DMS 273 treated with DMSO at 0.1 percent for 48 hours (cell line): Measurements from ENCODE around the gene CACNB4.

Experiments
- DNase-seq: peaks from one replicate; lab custom pipeline; 2025; lab: John Stamatoyannopoulos, UW

Gene CACNB4

DNA sequence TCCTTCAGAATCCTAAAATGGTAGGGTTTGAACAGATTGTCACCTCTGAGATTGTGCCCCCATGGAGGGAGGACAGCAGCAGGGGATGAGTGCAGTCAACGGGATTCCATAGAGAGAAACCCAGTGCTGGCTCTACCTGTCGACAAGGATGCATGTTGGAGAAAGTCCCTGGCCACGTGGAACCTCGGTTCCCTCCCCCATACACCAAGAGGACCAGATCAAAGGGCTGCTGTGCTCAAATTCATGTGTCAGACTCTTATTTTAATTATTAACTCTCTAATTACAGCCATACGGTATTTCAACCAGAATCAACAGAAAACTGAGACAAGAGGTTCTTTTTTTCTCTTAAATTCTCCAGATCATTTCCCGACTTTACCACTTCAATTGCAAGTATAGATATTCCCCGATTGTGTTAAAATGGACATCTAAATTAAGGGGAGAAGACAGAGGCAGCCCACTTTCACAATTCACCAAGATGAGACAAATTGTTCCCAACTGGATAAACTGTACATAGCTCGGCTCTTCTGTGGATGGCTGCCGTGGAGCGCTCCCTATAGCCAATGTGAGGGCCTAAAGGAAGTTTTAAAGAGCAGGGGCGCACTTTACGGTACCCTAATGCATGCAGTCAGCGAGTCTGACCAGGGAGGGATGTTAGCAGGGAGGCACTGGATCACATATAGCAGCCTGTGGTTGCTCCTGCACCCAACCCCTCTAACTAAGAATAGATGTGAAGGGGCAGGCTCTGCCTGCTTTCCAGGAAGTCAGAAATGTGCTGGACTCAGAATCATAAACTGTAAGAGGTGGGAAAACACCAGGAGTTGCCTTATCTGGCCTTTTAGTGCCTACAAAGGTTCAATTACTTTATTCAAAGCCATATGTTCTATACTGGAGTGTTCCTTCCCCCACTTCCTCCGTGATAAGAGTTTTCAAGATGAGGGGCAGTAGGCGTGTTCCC is 123.1 kb downstream of the CACNB4 start:
- DNase-seq: no peak

DNA sequence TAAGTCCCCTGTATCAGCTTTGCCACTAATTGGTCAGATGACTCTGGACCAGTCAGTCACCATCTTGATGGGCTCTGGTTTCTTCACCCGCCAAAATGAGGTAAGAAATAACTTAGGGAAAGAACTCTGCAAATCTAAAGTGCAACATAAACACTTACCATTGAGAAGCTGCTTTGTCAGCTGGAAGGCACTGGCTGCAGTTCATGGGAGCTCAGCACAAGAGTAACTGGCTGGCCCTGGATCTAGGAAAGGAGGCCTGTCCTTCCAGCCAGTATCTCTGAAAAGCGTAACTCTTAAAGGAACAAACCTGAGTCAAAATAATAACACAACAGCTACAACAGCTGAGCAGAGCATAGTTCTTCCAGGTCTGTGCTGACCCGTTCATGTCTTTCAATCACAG is 123.9 kb downstream of the CACNB4 start:
- no peak for DNase-seq

DNA sequence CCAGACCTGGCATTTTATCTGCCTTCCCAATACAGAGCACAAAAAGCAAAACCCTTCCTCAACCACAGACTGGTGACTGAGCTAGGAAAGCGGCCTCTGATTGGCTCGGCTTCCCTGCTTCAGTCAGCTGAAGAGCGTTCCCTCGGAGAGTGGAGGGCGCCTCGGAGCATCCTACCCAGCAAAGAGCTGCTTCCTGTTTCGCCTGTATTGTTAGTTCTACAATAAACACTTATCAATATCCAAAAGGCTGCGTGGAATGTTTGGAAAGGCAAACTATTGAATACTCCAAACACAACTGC is 125.0 kb downstream of the CACNB4 start:
- DNase-seq: peak; percentile 27

DNA sequence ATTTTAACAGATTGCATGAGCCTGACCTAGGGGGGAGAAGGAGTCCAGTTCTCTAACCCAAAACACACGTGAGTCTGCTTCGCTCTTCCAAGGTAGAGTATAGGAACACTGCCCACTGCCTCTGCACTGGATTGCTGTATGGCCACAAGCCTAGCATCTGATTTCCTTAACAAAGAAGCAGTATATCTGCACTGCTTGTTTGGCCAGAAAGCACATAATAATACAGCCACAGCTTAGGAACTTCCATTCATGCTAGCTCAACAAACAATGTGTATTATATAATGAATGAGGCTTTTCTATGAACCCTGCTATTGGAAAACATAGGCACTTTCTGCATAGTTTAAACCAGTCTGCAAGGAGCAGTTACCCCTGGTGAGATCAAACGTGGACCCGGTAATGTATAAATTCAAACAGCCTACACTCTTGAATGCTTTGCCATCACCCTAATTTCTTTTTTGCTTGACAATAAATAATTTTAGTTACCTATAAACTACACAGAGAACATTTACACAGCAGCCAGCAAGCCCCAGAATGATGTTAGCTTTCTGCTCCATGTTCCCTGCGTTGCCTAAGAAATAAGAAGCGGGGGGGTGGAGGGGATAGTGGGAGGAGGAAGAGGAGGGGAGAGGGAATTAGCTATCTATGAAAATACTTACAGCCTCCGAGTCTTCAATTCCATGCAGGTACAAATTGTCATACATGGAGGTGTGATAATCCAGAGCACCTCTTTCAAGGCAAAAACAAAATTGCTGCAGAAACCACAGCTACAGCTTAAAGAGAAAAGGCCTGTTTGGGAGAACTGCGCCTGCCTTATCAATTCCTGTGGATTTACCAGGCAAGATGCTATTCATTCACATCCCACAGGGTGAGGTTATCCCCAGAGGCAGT is 125.6 kb downstream of the CACNB4 start:
- DNase-seq: no peak

DNA sequence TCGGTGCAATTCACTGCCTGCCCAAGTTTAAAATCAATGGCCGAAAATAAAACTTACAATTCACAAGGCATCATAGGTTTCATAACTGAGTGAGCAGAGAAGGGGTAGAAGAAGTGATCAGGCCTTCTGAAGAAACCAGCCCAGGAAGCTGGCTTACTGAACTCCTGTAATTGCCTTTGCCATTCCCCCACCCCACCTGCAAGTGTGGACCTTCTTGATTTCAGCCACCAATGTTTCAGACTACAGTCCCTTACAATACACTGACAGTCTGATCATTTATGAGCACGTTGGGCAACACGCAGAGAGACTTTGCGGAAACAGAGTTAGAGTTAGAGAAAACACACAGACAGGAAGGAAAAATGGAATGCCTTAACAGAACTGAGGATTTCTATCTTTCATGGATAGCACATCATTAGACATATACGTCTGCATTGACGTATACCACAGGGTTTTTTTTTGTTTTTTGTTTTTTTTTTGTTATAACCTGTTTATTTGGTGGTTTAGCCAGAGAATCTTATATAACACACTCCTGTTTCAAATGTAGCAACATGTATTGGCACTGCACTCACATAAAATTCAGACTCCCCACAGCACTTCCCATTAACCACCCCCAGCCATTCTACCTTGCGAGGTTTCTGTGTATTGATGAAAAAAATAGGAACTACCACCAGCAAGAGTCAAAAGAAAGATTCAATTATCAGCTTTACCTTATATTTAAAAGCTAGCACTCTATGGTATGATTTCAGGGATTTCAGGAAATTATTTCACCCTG is 126.4 kb downstream of the CACNB4 start:
- DNase-seq: no peak

DNA sequence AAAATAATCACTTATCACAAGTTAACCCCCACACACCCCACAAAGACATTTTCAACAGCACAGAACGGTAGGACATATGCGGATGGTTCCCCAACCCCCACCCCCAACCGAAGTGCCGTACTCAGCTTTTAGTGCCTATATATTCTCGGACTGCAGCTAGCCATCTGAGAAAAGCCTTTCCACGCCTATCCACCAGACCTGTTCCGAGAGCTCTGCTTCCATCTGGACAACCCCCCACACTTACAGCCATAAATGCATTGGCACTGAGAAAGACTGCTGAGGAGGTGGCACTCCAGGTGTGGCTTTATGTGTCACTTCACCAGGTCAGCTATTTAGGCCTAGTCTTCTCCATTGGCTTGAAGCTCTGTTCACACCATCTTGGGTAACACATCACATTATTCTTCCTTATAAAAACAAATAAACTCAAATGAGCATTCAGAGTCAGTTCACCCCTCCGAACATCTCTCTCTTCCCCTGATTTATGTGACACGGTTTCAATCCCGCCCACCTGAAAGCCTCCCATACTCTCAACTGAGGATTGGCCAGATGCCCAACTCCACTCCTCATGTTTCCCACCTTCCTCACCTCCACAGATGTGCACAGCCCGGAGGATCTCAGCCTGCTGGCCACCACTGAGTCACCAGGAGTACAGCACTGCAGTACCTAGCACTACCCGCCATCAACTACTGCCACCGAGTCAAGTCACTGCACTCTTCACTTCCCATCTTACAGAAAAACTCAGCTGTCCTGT is 127.4 kb downstream of the CACNB4 start:
- DNase-seq: no peak

DNA sequence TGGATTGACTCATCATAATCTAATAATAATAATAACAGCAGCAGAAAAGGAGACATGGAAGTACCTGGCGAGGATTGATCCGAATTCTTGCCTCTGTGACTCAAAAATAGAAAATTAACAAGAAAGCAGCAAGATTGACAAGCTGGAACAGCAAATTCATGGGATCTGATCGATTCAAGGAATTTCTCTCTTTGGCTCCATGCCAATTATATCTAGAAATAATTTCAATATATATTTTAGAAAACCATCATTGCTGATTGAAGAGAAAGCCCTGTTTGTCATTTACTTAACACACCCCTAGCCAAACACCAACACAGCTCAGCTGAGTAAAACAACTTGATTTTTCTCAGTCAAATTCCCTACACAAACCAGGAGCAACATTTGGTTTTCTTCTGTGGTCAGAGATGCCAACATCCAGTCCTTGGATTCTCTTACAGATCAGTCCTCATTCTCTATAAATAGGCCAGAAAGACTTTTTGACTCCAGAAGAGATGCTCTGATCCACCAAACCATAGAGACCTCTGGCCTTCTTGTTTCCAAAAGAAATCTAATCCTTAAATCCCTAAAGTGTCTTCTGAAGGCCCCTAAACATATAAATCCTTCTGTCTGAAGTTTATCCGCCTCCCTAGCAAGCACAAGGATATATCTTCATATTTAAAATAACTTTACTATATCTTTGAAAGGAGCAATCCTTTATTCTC is 129.9 kb downstream of the CACNB4 start:
- no peak for DNase-seq

DNA sequence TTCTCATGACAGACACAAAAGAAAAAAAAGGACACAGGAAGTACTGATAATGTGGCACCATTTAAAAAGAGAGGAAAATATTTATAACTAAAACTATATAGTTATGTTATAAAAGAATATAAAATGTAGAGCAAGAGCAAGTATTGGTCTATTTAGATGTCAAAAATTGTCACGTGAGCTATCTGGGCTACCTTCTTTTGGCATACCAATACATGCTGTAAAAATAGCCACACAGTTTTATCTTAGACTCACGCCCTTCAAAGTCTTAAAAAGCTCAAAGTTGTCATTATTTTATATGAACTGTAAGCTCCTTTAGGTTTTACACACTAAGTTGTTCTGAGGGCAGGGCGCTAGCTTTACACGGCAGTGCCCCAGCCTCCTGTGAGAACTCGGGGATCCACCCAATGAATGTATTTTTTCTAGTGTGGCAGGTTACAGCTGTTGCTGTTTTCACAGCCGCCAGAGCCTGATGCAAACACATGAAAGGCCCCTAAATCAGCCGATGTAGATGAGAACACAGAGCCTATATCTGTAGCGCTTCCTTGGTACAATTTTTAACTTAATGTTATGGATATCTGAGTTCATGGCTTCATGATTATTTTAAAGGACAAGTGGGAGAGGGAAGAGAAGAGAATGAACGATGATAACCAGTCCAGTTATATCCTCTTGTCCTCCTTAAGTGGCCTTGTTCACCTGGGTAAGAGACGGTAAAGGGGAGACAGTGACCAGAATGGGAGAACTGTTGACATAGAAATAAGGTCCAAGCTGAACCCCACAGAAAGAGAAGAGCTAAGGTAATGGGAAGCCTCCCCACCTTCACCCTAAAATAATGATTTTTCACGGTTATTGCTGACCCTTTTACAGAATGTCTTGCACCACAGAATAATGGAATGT is 130.8 kb downstream of the CACNB4 start:
- no peak for DNase-seq

DNA sequence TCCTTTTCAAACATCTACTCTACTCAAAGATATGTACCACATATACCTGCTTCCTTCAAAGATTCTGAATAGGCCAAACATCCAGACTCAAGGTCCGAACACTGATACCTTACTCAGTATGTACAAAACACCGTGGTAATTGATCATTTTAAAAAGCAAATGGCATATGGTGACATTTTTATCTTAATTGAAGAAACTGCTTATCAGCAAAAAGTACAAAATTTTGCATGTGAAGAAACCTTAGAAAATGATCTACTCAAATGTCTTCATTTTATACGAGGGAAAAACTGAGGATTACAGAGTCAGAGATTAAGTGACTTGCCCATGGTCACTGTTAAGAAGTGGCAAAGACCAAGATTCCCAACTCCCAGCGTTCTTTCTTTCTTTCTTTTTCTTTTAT is 133.0 kb downstream of the CACNB4 start:
- DNase-seq: no peak

DNA sequence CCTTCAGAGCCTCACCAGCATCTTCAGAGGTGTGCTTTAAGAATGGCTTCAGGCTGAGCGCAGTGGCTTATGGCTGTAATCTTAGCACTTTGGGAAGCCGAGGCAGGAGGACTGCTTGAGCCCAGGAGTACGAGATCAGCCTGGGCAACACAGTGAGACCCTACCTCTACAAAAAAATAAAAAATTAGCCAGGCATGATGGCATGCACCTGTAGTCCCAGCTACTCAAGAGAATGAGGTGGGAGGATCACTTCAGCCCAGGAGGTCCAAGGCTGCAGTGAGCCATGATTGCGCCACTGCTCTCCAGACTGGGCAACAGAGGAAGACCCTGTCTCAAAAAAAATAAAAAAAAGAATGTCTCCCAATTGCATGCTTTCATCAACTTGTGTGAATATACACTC is 137.3 kb downstream of the CACNB4 start:
- no peak for DNase-seq

DNA sequence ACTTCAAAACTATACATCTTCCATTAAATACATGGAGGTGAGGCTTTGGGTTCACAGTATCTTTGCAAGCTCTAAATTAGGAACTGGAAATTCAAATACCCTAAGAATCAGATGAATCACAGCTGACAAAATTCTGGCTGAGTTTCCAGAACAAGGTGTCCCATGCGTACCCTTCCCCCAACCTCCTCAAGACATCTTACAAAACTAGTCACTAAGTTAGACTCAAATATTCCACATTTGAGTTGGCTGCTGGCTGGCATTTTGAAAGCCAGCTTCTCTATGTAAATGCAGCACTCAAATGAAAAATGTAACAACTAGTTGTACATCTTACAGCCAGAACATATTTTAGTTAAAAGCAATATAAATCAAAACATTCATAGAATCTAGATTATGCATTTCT is 139.6 kb downstream of the CACNB4 start:
- DNase-seq: no peak

DNA sequence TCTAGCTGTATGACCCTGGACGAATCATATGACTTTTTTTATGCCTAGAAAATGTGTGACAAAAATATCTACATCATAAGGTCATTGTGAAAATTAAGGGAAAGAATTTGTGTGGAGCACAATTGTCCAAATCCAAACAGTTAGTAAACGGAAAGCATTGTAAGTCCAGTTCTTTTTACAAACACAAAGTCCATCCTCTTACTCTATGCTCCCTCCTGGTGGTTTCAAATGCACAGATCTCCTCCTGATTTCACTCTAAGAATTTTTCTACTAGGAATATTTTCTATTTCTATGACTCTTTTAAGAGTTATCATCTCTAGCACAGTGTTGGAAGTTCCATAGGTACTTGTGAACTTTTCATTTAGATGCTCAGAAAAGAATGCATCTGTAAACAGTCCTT is 145.4 kb downstream of the CACNB4 start:
- no peak for DNase-seq

DNA sequence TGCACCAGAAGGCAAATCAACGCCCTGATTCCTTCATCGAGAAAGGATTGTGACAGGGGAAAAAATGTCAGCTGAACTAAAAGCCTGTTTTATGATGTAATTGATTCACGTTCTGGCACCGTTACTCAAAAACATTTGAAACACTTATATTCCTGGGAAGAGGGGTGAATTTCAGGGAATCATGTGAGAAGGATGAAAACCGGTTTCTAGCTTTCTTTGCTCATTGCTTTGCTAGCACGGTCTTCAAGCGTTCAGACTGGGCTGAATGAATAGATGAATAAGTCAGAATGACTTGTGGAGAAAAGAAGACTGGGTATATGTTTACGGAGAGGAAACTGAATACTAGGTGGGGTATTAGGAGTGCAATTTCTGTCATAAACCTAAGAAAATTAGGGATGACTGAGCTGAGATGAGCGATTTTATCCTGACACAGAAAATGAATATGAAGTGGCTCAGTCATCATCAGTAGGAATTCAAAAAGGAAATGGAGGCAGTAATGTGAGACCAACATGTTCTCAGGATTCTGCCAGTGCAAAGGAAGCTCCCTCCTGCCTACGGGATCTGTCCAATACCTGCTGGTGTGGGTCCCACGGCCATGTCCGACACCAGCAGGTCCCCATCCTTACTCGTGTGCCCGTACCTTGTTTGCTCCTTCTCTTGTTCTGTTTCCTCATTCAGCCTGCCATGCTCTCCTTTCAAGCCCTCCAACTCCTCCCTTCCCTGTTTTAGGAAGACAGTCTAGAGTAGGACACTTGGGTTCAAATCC is 146.0 kb downstream of the CACNB4 start:
- DNase-seq: no peak

DNA sequence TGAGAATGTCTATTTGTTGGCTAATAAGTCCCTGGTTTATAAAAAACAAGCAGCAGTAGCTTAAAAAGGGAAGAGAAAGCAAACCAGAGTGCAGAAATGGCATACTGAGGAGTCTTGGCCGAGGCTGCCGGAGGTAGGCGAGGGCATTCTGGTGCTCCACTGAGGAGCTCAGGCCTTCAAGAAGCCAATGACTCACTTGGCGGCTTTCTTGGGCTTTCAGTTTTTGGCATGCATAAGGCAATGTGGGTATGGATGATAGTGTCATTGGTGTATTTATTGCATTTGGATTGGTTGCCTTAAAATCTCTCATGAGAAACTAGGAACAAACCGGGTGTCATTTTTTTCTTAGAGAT is 151.1 kb downstream of the CACNB4 start:
- no peak for DNase-seq

DNA sequence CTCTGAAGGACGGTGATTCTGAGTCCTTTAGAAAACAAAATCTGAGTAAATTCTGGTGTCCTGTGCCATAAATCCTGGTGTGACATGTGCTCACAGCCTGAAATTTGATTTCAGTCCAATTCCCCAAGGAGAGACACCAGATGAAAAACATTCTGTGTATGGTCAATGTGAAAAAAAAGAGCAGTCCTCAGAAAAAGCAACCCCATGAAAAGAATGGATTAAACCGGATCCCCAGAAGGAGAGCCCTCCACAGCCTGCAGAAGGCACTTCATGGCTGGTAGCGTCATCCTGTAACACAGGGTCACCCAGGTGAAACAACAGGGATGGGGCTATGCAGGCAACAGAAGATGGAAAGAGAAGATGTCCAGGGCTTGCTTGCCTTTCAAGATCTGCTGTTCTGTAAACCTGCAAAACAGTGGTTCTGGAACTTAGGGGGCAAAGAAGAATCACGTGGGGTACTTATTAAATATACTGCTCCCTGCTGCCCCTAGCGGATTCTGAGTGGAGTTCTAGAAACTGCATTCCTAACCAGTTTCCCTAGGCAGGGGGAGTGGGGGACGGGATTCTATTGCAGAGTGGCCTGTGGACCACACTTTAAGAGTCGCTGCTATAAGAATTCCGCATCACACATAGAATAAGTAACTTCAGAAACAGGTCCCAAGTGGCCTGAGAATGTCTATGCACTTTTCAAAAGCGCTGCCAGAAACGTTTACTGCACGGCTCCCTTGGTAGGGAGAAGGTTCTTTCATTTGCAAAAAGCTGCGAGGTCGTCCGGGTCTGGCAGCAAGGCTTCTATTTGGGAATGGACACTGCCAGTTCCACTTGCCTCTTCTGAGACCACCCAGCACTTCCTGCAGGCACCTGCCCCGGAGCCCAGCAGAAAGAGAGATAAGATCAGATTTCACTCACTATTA is 151.7 kb downstream of the CACNB4 start:
- peak; percentile 13 for DNase-seq

DNA sequence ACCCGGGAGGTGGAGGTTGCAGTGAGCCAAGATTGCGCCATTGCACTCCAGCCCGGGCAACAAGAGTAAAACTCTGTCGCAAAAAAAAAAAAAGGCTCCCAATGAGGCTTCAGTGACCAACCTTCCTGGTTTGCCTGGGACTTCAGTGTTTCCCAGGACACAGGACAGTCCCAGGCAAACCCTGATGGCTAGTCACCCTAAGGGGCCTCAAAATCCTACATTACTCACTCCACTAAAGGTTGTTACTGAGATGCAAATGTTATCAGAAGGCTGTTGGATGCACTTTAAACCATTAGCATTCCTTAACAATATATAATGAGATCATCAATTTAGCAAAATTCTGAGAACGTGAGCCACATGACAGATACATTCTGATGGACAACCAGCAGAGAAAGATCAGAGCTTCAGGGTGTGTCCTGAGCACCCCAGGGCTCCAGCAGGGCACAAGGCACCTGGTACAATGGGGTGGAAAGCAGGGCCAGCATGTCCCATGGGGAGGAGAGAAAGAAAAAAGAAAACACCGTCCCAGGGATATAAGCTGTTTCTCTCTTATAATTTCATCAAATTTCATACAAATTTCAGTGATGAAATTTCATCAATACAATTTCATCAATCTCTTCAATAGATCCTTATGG is 152.5 kb downstream of the CACNB4 start:
- DNase-seq: no peak

DNA sequence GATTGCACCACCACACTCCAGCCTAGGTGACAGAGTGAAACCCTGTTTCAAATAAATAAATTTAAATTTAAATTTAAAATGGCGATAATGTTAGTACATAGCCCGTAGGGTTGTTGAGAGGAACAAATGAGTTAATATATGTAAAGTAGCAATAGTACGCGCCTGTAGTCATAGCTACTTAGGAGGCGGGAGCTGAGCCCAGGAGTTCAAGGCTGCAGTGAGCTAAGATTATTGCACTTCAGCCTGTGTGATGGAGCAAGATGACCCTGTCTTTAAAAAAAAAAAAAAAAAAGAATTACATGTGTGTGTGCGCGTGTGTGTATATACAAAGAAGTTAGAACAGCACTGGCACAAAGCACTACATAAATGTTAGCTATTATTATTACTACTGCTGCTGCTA is 153.2 kb downstream of the CACNB4 start:
- no peak for DNase-seq

DNA sequence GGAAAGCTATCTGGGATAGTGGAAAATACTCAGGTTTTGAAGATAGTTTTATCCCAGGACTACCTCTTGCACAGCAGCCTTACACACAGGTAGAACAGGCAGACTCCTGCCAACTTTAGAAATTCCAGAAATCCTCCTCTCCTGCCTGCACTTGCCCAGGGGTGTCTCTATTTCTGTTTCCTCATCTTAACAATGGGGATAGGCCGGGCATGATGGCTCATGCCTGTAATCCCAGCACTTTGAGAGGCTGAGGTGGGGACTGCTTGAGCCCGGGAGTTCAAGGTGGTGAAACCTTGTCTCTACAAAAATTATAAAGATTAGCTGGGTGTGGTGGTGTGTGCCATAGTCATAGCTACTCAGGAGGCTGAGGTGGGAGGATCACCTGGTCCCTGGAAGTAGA is 153.7 kb downstream of the CACNB4 start:
- no peak for DNase-seq
